Effector memory CD4-positive, alpha-beta T cell (primary cell): Measurements from ENCODE around the gene BCL11B.
A peak's percentile ranks its signal among the peaks of the same experiment; 100 is the strongest.

Source experiments
- DNase-seq, 3 donors: peaks; one replicate each; pipeline ENCODE4 v3.0.0-alpha.2; 2020
- H3K27ac ChIP-seq: 2 replicates; pipeline ENCODE4 v1.7.0; 2013; ENCODE audit warnings: mild to moderate bottlenecking, low read length, moderate library complexity; ENCODE audit not compliant: insufficient read depth, poor library complexity, severe bottlenecking
- H3K27me3 ChIP-seq: replicated peaks from 2 replicates; pipeline ENCODE4 v1.7.0; 2013; ENCODE audit warnings: mild to moderate bottlenecking, low read length; ENCODE audit not compliant: insufficient read depth, control insufficient read depth, poor library complexity, severe bottlenecking
- H3K36me3 ChIP-seq: 2 replicates; pipeline ENCODE4 v1.7.0; 2013; ENCODE audit warnings: mild to moderate bottlenecking, low read length, moderate library complexity; ENCODE audit not compliant: control insufficient read depth, insufficient read depth
- H3K4me1 ChIP-seq: 2 replicates; pipeline ENCODE4 v1.7.0; 2013; ENCODE audit warnings: low read length, mild to moderate bottlenecking; ENCODE audit not compliant: control insufficient read depth, insufficient read depth, poor library complexity, severe bottlenecking
- H3K4me3 ChIP-seq: 2 replicates; pipeline ENCODE4 v1.7.0; 2013; ENCODE audit warnings: low read length, low read depth, mild to moderate bottlenecking; ENCODE audit not compliant: insufficient read depth, poor library complexity, severe bottlenecking
- H3K9me3 ChIP-seq: 2 replicates; pipeline ENCODE4 v1.7.0; 2013; ENCODE audit warnings: mild to moderate bottlenecking, low read length, moderate library complexity; ENCODE audit not compliant: control insufficient read depth

Gene BCL11B

DNA sequence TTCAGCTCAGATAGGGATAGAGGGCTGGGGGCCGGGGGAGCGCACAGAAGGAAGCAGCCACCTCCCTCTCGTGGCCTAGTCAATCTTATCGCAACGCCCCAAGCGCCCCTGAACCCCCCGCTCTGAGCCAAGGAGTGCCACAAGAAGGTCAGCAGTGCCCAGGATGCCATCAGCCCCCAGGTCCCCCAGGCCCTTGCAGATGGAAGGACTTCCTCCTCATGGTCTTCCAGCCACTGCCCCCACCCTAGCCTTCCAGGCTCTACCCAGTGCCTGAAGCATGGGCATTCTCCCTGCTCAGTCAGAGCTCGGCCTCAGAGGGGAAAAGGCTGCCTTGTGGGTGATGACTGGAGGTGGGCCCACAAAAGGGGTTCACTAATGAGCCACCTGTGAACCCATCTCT lies 68.2 kb downstream of the BCL11B start:
- peaks cover 95% of the 10 kb centered on the region for H3K4me1 ChIP-seq
- H3K9me3 ChIP-seq: no peaks in the 10 kb centered on the region
- H3K27ac ChIP-seq: peak overlapping the region; percentile 88
- no peak overlapping the region for H3K4me3 ChIP-seq
- peaks cover 28% of the 10 kb centered on the region for H3K36me3 ChIP-seq
- no peak for DNase-seq
- no peaks in the 10 kb centered on the region for H3K27me3 ChIP-seq

DNA sequence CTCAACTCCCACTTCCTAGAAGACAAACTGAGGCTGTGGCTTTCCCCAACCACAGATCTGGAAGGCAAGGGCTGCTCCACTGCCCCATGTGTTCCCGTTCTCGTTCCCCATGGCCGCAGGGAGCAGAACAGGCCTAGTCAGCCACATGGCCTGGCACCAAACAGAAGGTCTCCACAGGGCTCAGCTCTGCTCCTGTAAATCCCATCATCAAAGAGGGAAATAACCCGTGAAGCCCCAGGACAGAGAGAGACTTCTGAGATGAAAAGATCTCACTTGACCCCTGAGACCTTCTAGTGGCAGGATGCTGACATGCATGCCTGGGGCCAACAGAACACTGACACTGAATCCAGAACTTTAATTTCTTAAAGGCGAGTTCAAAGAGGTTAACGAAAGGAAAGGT lies 68.9 kb downstream of the BCL11B start:
- H3K27ac ChIP-seq: peak overlapping the region; percentile 88
- H3K27me3 ChIP-seq: no peaks in the 10 kb centered on the region
- H3K4me1 ChIP-seq: peaks cover 94% of the 10 kb centered on the region
- peaks cover 31% of the 10 kb centered on the region for H3K36me3 ChIP-seq
- H3K4me3 ChIP-seq: peak overlapping the region; percentile 11
- DNase-seq: no peak
- no peaks in the 10 kb centered on the region for H3K9me3 ChIP-seq

DNA sequence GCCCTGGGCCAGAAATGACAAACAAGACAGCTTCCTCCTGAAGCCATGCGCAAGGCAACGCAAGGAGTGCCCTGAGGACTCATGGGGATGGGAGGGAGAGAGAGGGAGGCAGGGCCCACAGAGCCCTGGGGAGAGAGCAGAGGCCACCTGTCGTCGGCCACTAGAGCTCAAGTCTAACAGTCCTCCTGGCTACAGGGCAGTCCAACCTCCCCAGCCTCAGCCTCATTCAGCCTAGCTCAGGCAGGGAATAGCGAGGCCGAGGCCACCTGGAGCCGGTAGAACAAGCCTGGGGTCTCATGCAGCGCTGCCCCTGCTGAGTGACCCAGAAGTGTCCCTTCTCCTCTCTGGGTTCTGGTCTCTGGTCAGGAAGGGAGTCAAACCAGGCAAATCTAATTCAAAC lies 69.5 kb downstream of the BCL11B start:
- peak overlapping the region; percentile 88 for H3K27ac ChIP-seq
- H3K9me3 ChIP-seq: no peaks in the 10 kb centered on the region
- no peak for DNase-seq
- H3K4me1 ChIP-seq: peaks cover 93% of the 10 kb centered on the region
- H3K27me3 ChIP-seq: no peaks in the 10 kb centered on the region
- H3K36me3 ChIP-seq: peaks cover 33% of the 10 kb centered on the region
- H3K4me3 ChIP-seq: peak overlapping the region; percentile 11

DNA sequence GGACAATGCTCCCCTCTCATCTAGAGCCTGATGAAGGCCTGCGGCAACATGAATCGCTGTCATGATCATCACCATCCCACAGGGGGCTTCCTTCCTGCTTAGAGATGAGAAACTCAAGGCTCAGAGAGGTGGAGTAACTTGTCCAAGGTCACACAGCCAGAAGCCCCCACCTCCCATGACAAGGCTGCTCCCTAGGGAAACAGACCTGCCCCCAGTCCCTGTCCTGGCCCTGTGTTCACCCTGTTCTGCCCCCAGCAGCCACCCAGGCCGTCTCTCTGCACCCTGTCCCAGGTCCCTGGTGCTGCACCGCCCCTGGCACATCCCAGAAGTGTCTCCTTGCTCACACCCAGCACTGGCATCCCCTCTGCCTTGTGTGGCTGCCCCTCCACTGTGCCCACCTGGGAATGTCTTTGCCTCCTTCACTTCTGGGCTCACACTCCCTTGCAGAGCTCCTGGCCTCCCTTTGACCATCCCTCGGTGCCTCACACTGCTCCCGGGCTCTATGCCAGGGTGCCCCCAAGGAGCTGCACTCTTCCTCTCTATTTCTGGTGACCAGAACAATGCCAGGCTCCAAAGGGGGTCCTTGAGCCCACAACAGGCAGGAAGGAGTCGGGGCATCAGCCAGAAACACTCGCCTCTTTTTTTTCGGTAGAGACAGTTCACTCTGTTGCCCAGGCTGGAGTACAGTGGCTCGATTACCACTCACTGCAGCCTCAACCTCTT lies 70.5 kb downstream of the BCL11B start:
- no peak for DNase-seq
- Histone ChIP-seq H3K27ac (peak overlapping the region; percentile 88), H3K9me3 (no peaks in the 10 kb centered on the region), H3K27me3 (no peaks in the 10 kb centered on the region), H3K4me1 (peaks cover 94% of the 10 kb centered on the region), H3K36me3 (peaks cover 42% of the 10 kb centered on the region), H3K4me3 (no peak overlapping the region)

DNA sequence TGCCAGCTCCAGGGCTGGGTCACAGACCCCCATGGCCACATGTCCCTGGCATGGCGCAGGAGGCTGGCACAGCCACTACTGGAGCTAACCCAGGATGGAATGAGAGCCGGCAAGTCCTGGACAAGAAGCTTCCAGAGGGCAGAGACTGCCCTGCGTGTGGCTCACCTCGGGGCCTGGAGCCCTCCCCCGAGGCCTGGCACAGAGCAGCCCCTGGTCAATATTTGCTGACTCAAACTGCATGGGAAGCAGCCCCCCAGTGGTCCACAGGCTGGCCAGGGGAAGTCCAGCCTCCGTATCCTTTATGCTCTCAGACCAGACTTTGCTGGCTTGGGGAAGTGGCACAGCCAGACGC lies 71.4 kb downstream of the BCL11B start:
- Histone ChIP-seq H3K27me3 (no peaks in the 10 kb centered on the region), H3K36me3 (peaks cover 41% of the 10 kb centered on the region), H3K4me1 (peaks cover 94% of the 10 kb centered on the region), H3K27ac (peak overlapping the region; percentile 88), H3K9me3 (no peaks in the 10 kb centered on the region), H3K4me3 (no peak overlapping the region)
- no peak for DNase-seq

DNA sequence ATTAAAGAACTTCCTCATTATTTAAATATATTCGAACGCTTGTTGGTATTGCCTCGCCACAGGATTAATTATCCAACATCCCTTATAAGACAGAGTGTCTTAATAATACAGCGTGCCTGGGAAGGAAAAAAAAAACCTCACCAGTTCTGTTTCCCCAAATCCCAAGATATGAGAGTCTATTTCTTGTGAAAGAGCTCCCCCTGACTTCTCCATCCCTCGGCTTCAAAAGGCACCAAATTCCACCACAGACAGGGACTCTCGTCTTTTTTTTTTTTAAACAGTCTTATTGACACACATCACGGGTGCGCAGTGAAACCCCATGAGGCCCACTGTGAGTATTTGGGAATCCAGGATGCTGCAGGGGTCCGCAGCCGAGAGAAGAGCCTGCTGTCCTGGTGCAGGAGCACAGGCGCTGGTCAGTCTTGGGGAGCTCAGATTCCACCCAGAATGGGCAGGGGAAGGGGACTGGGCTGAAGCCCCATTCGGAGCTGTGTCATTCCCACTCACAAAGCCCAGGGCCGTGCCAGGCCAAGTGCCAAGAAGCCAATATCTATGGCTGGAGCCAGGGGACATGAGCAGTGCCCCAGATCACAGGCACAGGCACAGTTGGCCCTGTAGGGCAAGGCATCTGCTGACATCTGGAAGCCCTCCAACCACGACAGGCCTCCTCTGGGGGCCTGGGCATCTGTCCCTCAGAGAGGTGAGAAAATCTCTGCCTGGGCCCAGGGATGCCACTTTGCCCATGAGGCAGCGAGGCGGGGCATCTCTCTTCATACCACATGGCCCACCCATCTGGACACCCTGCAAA lies 71.9 kb downstream of the BCL11B start:
- Histone ChIP-seq H3K4me1 (peaks cover 94% of the 10 kb centered on the region), H3K4me3 (no peak overlapping the region), H3K27ac (peak overlapping the region; percentile 88)

DNA sequence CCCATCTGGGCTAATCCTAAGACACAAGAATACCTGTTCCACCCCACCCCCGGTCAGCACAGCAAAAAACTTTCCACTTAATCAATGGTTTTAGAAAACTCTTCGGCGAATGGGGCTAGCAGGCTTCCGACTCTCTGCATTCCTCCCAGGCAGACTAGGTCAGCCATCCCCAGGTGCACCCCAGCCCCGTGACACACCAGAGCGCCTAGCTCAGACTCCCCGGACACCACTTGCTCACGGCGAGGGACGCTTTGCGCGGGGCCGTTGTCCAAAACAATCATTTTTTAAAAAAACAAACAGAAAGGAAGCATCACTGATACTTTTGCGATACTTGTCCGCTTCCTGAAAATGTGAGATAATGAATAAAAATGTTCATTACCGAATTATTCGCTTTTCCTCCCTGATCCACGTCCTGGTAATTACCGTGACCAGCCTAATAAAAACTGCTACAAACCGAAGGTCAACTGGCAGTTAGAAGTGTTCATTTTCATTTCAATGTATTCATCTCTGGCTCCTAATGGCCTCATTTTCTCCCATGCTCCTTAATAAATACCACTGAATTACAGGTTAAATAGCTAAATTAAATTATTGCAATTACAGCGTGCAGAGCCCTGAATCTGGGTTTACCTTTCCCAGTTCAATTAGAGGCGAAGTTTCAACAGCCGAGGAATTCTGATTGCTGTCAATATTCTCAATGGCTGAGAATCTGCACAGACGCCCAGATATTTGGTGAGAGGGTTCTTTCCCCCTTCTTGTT lies 73.1 kb downstream of the BCL11B start:
- DNase-seq: no peak
- H3K9me3 ChIP-seq: no peaks in the 10 kb centered on the region
- H3K27ac ChIP-seq: peak overlapping the region; percentile 88
- no peaks in the 10 kb centered on the region for H3K27me3 ChIP-seq
- H3K36me3 ChIP-seq: peaks cover 28% of the 10 kb centered on the region
- no peak overlapping the region for H3K4me3 ChIP-seq
- peaks cover 94% of the 10 kb centered on the region for H3K4me1 ChIP-seq

More for the DNA sequence above, 71.9 kb downstream of the BCL11B start:
- peaks cover 35% of the 10 kb centered on the region for H3K36me3 ChIP-seq
- DNase-seq: no peak
- no peaks in the 10 kb centered on the region for H3K27me3 ChIP-seq
- no peaks in the 10 kb centered on the region for H3K9me3 ChIP-seq

DNA sequence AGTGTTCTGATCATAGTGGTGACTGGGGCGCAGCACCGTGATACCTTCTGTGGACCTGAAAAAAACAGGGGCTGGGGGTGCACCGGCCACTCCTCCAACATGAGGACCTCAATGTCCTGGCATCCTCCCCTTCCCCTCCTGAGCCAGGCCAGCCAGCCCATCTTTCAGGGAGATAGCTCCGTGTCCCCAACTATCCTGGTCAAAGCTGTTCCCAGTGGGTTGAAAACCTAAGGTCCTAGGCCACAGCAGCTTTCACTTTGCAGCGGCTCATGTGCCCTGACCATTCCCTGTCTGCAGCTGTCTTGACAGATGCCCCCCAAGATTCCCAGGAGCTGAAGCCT lies 75.7 kb downstream of the BCL11B start:
- Histone ChIP-seq H3K36me3 (peaks cover 28% of the 10 kb centered on the region), H3K4me1 (peaks cover 86% of the 10 kb centered on the region)
- DNase-seq: no peak

DNA sequence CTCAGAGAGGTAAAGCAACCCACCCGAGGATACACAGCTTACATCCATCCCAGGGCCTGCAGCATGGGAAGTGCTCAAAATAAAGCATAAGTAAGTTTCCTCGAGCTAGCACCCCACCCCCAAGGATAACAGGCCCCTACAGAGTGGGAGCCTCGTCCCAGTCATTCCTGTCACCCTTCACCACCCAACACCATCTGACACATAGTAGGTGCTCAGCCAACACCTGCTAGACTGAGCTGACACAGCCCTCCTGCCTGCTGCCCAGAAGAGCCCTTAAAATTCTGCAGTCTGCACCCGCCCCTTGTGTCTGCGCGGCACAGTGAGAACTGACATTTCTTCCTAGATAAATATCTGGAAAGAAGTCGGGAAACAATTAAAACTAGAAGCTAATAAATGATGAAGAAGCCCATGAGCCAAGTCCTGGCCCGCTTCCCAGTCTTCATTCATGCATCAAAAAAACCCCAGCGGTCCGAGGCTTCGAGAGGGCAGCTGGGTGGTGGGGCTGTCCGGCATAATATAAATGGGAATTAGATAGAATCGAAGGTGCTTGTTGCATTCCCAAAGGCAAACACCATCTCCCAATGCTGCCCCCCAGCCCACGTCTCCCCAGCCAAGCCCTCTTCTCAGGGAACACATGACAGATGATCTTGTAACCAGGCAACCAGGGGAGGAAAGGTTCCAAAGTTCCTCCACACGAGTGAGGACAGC lies 76.2 kb downstream of the BCL11B start:
- Histone ChIP-seq H3K9me3 (no peaks in the 10 kb centered on the region), H3K36me3 (peaks cover 28% of the 10 kb centered on the region), H3K4me1 (peaks cover 87% of the 10 kb centered on the region), H3K4me3 (no peak overlapping the region), H3K27ac (peak overlapping the region; percentile 88), H3K27me3 (no peaks in the 10 kb centered on the region)
- DNase-seq: no peak

More for the DNA sequence above, 75.7 kb downstream of the BCL11B start:
- peak overlapping the region; percentile 8 for H3K4me3 ChIP-seq
- H3K27ac ChIP-seq: peak overlapping the region; percentile 88
- H3K9me3 ChIP-seq: no peaks in the 10 kb centered on the region
- no peaks in the 10 kb centered on the region for H3K27me3 ChIP-seq
